Peyer's patch (tissue), 4 donors: ENCODE results near the gene GPR180.

Experiments used
- POLR2A ChIP-seq, 2 donors: fragments of 450-650 bp; IDR thresholded peaks; one replicate each; pipeline ENCODE4 v1.5.1; 2017; ENCODE audit warnings: antibody characterized with exemption in 2 of 2, mild to moderate bottlenecking in 2 of 2, moderate library complexity in 2 of 2
- TF ChIP-seq, protein P1 (sequence below), 6 experiments: fragments of 450-650 bp in 4 of 6; fragments of 200-600 bp in 2 of 6; sonication (generic) in 1 of 6; IDR thresholded peaks; one replicate each; pipeline ENCODE4 v1.5.1; 2017 to 2019; ENCODE audit warnings: antibody characterized with exemption in 6 of 6, mild to moderate bottlenecking in 3 of 6, moderate library complexity in 1 of 6

DNA sequence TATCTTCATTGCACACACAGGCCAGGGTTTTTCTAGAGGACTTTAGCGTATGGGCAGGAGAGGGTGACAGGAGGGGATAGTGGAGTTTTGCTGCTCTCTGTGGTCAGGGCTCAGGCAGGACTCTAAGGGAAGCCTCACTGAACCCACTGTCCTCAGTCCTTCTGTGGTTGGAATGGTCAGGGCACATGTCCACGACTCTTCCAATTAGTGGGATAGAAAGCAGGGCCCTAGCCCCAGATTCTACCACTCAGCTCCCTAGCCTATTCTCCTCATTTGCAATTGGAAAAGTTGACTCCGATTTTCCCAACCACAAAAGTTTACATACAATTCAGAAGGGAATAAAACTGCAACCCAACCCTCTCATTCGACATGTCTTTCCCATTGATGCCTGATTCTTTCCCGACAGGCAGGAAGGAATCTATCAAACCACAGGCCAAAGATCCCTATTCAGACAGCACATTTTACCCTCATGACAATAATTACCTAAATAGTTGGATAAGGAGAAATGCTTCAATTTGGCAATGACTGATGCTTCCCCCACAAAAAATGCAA, 43.9 kb upstream of the GPR180 start:
- TF ChIP-seq, protein P1, sequence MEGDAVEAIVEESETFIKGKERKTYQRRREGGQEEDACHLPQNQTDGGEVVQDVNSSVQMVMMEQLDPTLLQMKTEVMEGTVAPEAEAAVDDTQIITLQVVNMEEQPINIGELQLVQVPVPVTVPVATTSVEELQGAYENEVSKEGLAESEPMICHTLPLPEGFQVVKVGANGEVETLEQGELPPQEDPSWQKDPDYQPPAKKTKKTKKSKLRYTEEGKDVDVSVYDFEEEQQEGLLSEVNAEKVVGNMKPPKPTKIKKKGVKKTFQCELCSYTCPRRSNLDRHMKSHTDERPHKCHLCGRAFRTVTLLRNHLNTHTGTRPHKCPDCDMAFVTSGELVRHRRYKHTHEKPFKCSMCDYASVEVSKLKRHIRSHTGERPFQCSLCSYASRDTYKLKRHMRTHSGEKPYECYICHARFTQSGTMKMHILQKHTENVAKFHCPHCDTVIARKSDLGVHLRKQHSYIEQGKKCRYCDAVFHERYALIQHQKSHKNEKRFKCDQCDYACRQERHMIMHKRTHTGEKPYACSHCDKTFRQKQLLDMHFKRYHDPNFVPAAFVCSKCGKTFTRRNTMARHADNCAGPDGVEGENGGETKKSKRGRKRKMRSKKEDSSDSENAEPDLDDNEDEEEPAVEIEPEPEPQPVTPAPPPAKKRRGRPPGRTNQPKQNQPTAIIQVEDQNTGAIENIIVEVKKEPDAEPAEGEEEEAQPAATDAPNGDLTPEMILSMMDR (IDR thresholded peaks at IDR 0.05), result no peak
- no peak for TF ChIP-seq POLR2A (IDR thresholded peaks at IDR 0.05)
